ENCODE data around the gene ADGRD2.

DNA sequence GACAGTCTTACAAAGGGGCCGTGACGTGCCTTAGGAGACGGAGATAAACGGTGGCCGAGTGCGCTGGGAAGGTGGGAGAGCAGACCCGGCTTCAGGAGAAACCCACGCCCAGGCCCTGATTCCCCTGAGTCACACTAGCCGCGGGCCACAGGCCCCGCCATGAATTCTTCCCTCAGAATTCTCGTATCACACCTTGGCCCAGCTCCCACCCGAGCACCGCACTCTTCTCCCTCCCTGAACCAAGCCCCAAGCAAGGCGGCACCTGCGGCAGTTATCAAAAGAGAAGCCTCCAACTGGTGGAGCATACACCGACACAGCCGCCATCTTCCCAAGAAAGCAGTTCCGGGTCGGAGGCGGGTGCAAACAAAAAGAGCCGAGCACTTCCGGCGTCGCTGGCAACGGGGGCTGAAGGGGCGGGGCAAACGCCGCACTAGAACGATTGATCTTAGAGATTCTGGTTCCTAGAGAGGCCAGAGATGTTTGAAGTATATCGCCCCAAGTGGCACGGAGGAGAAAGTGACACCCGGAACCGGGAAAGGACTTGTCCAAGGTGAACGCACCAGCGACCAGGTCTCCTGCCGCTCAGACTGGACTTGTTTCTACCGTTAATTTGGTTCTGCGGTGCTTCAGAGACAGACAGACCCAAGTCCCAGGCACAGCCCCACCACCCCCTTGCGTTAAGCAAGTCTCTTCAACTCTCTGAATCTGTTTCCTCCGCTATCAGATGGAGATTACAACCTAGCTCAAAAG, 35.0 kb upstream of the ADGRD2 start, which contains the start of gene PSMB7:
- TF ChIP-seq, protein P1, sequence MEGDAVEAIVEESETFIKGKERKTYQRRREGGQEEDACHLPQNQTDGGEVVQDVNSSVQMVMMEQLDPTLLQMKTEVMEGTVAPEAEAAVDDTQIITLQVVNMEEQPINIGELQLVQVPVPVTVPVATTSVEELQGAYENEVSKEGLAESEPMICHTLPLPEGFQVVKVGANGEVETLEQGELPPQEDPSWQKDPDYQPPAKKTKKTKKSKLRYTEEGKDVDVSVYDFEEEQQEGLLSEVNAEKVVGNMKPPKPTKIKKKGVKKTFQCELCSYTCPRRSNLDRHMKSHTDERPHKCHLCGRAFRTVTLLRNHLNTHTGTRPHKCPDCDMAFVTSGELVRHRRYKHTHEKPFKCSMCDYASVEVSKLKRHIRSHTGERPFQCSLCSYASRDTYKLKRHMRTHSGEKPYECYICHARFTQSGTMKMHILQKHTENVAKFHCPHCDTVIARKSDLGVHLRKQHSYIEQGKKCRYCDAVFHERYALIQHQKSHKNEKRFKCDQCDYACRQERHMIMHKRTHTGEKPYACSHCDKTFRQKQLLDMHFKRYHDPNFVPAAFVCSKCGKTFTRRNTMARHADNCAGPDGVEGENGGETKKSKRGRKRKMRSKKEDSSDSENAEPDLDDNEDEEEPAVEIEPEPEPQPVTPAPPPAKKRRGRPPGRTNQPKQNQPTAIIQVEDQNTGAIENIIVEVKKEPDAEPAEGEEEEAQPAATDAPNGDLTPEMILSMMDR (optimal IDR thresholded peaks at IDR 0.05 in 1 of 3, IDR thresholded peaks at IDR 0.05 in 1 of 3, conservative IDR thresholded peaks at IDR 0.05 in 1 of 3; ENCODE audit: extremely low read depth in 1 of 3, insufficient read depth in 2 of 3, low read length in 3 of 3), result peak; percentile 80 to 91 (median 86)
- no peak for TF ChIP-seq EZH2 (IDR thresholded peaks at IDR 0.05; ENCODE audit: low read length)

All from keratinocyte (primary cell).